ENCODE results near the gene SNORC.

SNORC gene

DNA sequence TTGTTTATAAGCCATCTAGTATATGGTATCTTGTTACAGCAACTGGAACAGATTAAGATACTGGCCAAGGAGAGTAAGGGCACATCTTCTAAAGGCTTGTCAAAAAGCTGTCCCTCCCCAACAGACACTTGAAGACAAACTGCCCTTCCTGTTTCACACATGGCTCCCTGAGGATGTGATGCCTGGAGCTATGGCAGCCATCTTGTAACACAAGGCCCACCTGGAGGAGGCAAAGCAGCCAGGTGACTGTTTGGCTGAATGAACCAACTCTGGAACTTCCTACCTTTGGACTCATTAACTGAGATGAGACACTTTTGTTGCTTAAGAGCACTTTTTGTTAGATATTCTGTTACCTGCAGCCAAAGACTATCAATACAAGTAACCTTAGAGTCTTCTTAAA lies 54.4 kb downstream of the SNORC start:
- in situ Hi-C loops (cut with MboI; ENCODE audit: low sequenced_read_pairs) = no loop called here

DNA sequence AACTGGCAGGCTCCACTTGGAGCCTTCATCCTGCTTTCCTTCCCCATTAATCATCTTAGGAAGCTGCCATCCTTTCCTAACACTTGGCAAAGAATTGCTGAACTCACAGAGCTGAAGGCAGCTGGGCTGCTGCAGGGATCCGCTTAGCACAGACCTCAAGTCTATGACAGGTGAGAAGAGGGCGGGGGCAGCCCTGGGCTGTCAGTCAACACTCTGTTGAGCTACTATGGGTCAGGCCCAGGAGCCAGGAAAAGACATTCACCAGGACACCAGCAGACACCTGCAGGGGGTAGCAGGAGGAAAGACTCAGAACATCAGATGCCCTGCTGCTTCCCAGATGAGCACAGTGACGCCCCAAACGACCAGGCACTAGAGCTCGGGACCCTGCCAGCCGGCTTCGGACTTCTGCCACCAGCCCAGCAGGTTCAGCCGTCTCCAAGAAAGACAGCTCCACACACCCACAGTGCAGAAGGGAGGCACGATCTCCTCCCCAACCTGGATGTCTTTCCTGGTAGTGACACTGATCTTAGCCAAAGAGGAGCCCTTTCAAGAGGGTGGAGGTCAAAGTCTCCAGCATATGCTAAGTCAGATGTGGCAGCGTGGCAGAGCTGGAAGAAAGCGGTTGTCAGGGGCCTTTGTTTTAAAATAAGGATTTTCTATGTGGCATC lies 55.2 kb downstream of the SNORC start:
- in situ Hi-C loops (cut with MboI; ENCODE audit: low sequenced_read_pairs) = no loop called here

GRCh38 chr2:232925821-232926156 lies 55.7 kb downstream of the SNORC start:
- in situ Hi-C loops (cut with MboI; ENCODE audit: low sequenced_read_pairs) = no loop called here

- in situ Hi-C loops (cut with MboI; ENCODE audit: low sequenced_read_pairs) = no loop called here
These were observed 56.4 kb downstream of the SNORC start for GRCh38 chr2:232926431-232926939.

GRCh38 chr2:232927032-232927792 lies 57.1 kb downstream of the SNORC start:
- in situ Hi-C loops (cut with MboI; ENCODE audit: low sequenced_read_pairs) = no loop called here

DNA sequence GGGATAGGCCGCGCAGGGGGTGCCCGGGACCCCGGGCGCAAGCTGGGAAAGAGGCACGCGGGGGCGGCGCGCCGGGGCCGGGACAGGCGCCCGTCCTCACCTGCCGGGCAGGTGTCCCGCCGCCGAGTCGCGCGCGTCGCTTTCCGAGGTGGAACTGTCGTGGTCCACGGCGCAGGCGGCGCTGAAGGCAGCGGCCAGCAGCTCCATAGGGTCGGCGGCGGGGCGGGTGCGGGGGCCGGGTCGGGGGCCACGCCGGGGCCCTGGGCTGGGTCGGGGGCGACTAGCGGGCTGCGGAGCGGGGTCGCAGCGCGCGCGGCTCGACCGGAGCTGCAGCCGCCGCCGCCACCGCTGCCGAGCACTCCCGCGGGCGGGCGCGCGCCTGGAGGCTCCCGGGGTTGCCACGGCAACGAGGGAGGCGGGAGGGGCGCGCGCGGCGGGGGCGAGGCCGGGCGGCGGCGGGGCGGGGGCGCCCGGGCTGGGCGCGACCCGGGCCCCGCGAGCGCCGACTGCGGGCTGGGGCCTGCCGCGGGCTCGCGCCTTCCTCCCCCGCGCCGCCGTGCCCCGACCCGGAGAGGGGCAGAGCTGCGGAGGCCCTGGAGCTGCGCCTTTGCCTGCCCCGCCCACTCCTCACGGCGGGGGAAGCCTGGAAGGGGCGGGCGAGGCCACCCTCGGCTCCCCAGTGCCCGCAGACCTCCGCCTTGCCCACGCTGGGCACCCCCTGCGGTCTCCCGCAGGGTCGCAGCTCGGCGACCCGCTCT lies 57.9 kb downstream of the SNORC start:
- in situ Hi-C loops (cut with MboI; ENCODE audit: low sequenced_read_pairs) = no loop called here
